H1 (cell line): Measurements from ENCODE around the gene MYH16. TPM values are rescaled to one million over a fixed set of nuclear protein-coding genes. Genes with fewer than 3 reads are reported as not detected.

Experiments
- CTCF ChIA-PET: fragments of 300-600 bp; sonication (Branson Sonifier 250); formaldehyde crosslinking; loops from one replicate; lab custom pipeline; 2021; ENCODE audit not compliant: partially characterized antibody; lab: Charles Lee
- POLR2A ChIA-PET: fragments of 300-600 bp; sonication (Branson Sonifier 250); formaldehyde crosslinking; loops from one replicate; lab custom pipeline; 2021; ENCODE audit warnings: inconsistent platforms; ENCODE audit not compliant: partially characterized antibody; lab: Charles Lee
- DNase-seq, 2 experiments: peaks; one replicate each; pipeline versions ENCODE4 v3.0.0 to v3.0.0-alpha.2; 2010 to 2022; ENCODE audit warnings: low spot score in 2 of 2, low read depth in 1 of 2, mixed read lengths in 1 of 2
- FAIRE-seq: peaks from 2 replicates; lab custom pipeline; 2011; peaks lifted over from hg19 to GRCh38; lab: Jason Lieb, UNC
- H2AFZ ChIP-seq: 2 replicates; pipeline ENCODE4 v1.8.1; 2012; ENCODE audit warnings: low read length, inconsistent platforms
- H2AK5ac ChIP-seq: 2 replicates; pipeline ENCODE4 v1.6.1; 2013; ENCODE audit warnings: low read depth, low read length
- H2BK120ac ChIP-seq: replicated peaks from 2 replicates; pipeline ENCODE3; 2013; ENCODE audit warnings: low read depth, low read length, inconsistent platforms
- H2BK12ac ChIP-seq: 2 replicates; pipeline ENCODE4 v1.6.1; 2013; ENCODE audit warnings: low read depth, low read length
- H2BK15ac ChIP-seq: 2 replicates; pipeline ENCODE4 v1.6.1; 2013; ENCODE audit warnings: low read length
- H2BK20ac ChIP-seq: 2 replicates; pipeline ENCODE4 v1.6.1; 2013; ENCODE audit warnings: low read length
- H2BK5ac ChIP-seq: 2 replicates; pipeline ENCODE4 v1.6.1; 2013; ENCODE audit warnings: low read depth, low read length
- H3K14ac ChIP-seq: 2 replicates; pipeline ENCODE4 v1.6.1; 2013; ENCODE audit warnings: inconsistent platforms; ENCODE audit not compliant: insufficient read length
- H3K18ac ChIP-seq: 2 replicates; pipeline ENCODE4 v1.6.1; 2013; ENCODE audit warnings: low read length; ENCODE audit errors: extremely low read depth
- H3K23ac ChIP-seq: 2 replicates; pipeline ENCODE4 v1.6.1; 2013; ENCODE audit warnings: inconsistent platforms; ENCODE audit not compliant: insufficient read length
- H3K23me2 ChIP-seq: 2 replicates; pipeline ENCODE4 v1.6.1; 2013; ENCODE audit warnings: low read depth, low read length
- H3K27ac ChIP-seq: 2 replicates; pipeline ENCODE4 v1.6.1; 2011; ENCODE audit warnings: low read depth, low read length, inconsistent platforms
- H3K27me3 ChIP-seq, 4 experiments: replicated peaks in 1 of 4; 1 replicate in 1 of 4; 2 replicates in 3 of 4; pipeline versions ENCODE4 v1.6.1 to v1.8.1; 2011 to 2013; ENCODE audit warnings: low read length in 3 of 4, mild to moderate bottlenecking in 3 of 4, inconsistent platforms in 2 of 4, mixed read lengths in 2 of 4, moderate library complexity in 1 of 4; ENCODE audit not compliant: control insufficient read depth in 3 of 4, insufficient read depth in 3 of 4; ENCODE audit errors: extremely low read depth in 1 of 4
- H3K36me3 ChIP-seq, 4 experiments: 2 replicates each; pipeline versions ENCODE4 v1.6.1 to v1.8.1; 2011 to 2013; ENCODE audit warnings: mild to moderate bottlenecking in 4 of 4, low read length in 3 of 4, moderate library complexity in 2 of 4, control low read depth in 1 of 4, inconsistent platforms in 1 of 4; ENCODE audit not compliant: insufficient read depth in 4 of 4, control insufficient read depth in 2 of 4
- H3K4ac ChIP-seq: replicated peaks from 2 replicates; pipeline ENCODE3; 2013; ENCODE audit warnings: low read length, low read depth, mixed read lengths, inconsistent platforms; ENCODE audit not compliant: insufficient read length
- H3K4me1 ChIP-seq, 4 experiments: replicated peaks in 1 of 4; 1 replicate in 1 of 4; 2 replicates in 3 of 4; pipeline versions ENCODE4 v1.6.1 to v1.8.1; 2011 to 2013; ENCODE audit warnings: low read length in 3 of 4, inconsistent platforms in 2 of 4, mixed read lengths in 1 of 4; ENCODE audit not compliant: insufficient read depth in 4 of 4, control insufficient read depth in 3 of 4
- H3K4me2 ChIP-seq, 2 experiments: 2 replicates each; pipeline versions ENCODE4 v1.6.1 to v1.8.1; 2011 to 2013; ENCODE audit warnings: low read depth in 2 of 2, low read length in 2 of 2, control low read depth in 1 of 2, inconsistent platforms in 1 of 2, mild to moderate bottlenecking in 1 of 2; ENCODE audit not compliant: insufficient read depth in 1 of 2
- H3K4me3 ChIP-seq, 4 experiments: fragments of 200-600, 300-600 bp in 1 of 4; sonication (generic), shearing (Covaris generic), sonication (Bioruptor Twin) in 1 of 4; 2 replicates each; pipeline versions ENCODE4 v1.5.1 to v1.8.1; 2011 to 2016; ENCODE audit warnings: low read length in 4 of 4, low read depth in 3 of 4, control low read depth in 2 of 4, inconsistent platforms in 2 of 4, mild to moderate bottlenecking in 2 of 4, mixed read lengths in 1 of 4, moderate library complexity in 1 of 4; ENCODE audit not compliant: insufficient read depth in 2 of 4; ENCODE audit errors: extremely low read depth in 1 of 4
- H3K56ac ChIP-seq: replicated peaks from 2 replicates; pipeline ENCODE3; 2013; ENCODE audit warnings: low read depth, mild to moderate bottlenecking, mixed read lengths, low read length, inconsistent platforms; ENCODE audit not compliant: insufficient read length
- H3K79me1 ChIP-seq: 2 replicates; pipeline ENCODE4 v1.6.1; 2013; ENCODE audit warnings: low read depth, low read length, control low read depth
- H3K79me2 ChIP-seq, 2 experiments: 2 replicates each; pipeline versions ENCODE4 v1.6.1 to v1.8.1; 2012 to 2013; ENCODE audit warnings: low read length in 2 of 2, mild to moderate bottlenecking in 2 of 2, inconsistent platforms in 1 of 2; ENCODE audit not compliant: insufficient read depth in 2 of 2, control insufficient read depth in 1 of 2
- H3K9ac ChIP-seq, 4 experiments: replicated peaks in 1 of 4; 1 replicate in 1 of 4; 2 replicates in 3 of 4; pipeline versions ENCODE4 v1.6.1 to v1.8.1; 2011 to 2013; ENCODE audit warnings: low read depth in 3 of 4, low read length in 3 of 4, control low read depth in 2 of 4, mild to moderate bottlenecking in 2 of 4, moderate library complexity in 2 of 4, inconsistent platforms in 1 of 4; ENCODE audit errors: extremely low read depth in 1 of 4
- H3K9me3 ChIP-seq, 2 experiments: 2 replicates each; pipeline versions ENCODE4 v1.6.1 to v1.8.1; 2012 to 2013; ENCODE audit warnings: mild to moderate bottlenecking in 2 of 2, moderate library complexity in 2 of 2, control low read depth in 1 of 2, inconsistent platforms in 1 of 2, low read depth in 1 of 2, low read length in 1 of 2, mixed read lengths in 1 of 2; ENCODE audit not compliant: insufficient read depth in 2 of 2
- H4K20me1 ChIP-seq, 2 experiments: replicated peaks in 1 of 2; 2 replicates each; pipeline versions ENCODE3 to v1.8.1; 2011 to 2013; ENCODE audit warnings: inconsistent platforms in 2 of 2, low read length in 2 of 2, mild to moderate bottlenecking in 1 of 2; ENCODE audit not compliant: insufficient read depth in 2 of 2, control insufficient read depth in 1 of 2
- H4K5ac ChIP-seq: 2 replicates; pipeline ENCODE4 v1.6.1; 2013; ENCODE audit warnings: low read length, low read depth, mixed read lengths, inconsistent platforms; ENCODE audit not compliant: insufficient read length
- H4K8ac ChIP-seq: 2 replicates; pipeline ENCODE4 v1.8.0; 2013; ENCODE audit warnings: mild to moderate bottlenecking, moderate library complexity, low read length, inconsistent platforms; ENCODE audit not compliant: insufficient read depth; ENCODE audit errors: extremely low read depth
- H4K91ac ChIP-seq: replicated peaks from 2 replicates; pipeline ENCODE3; 2013; ENCODE audit warnings: low read length, mixed read lengths, inconsistent platforms; ENCODE audit not compliant: insufficient read length
- TAF1 ChIP-seq: IDR thresholded peaks from 2 replicates; pipeline ENCODE4 v1.6.1; 2011; ENCODE audit warnings: mild to moderate bottlenecking, low read depth, low read length
- WGBS, 2 experiments: shearing (Covaris generic) in 1 of 2; methylation state at CpG; one replicate each; pipeline versions ENCODE4 v1.1.6 to v1.1.7; 2013 to 2015; ENCODE audit warnings: low lambda C conversion rate in 2 of 2, mixed read lengths in 2 of 2, inconsistent platforms in 1 of 2, low coverage in 1 of 2, missing lambda C conversion rate in 1 of 2; ENCODE audit not compliant: insufficient replicate concordance in 2 of 2, insufficient coverage in 1 of 2, insufficient read length in 1 of 2; ENCODE audit errors: extremely low coverage in 1 of 2, missing lambda C conversion rate in 1 of 2; 5-methylcytosine and 5-hydroxymethylcytosine counted together
- polyA plus RNA-seq, 7 experiments: library from polyadenylated mRNA; depleted of rRNA in 3 of 7; stranded (reverse) in 5 of 7; unstranded in 2 of 7; fragments of >200 nt in 5 of 7; fragments of 200-250 nt in 2 of 7; gene quantifications; 1 replicate in 5 of 7; 2 replicates in 1 of 7; 4 replicates in 1 of 7; pipeline versions ENCODE4 v1.2.1 to v1.2.3, GENCODE V29; 2011 to 2013; ENCODE audit warnings: missing spikeins in 2 of 7, mixed read lengths in 2 of 7
- total RNA-seq: library from RNA; stranded (reverse); fragmentation: NEBNext Ultra II Directional; extraction: Animal tissue kit (Norgen Biotek cat#: 25700); gene quantifications from 2 replicates; pipeline ENCODE4 v1.2.1, GENCODE V29; 2021
- TF ChIP-seq, protein P1 (sequence below), 3 experiments: IDR thresholded peaks; 1 replicate in 2 of 3; 2 replicates in 1 of 3; pipeline versions ENCODE4 v1.5.1 to v1.6.1; 2011; ENCODE audit warnings: low read length in 3 of 3, mild to moderate bottlenecking in 3 of 3, inconsistent platforms in 2 of 3, low read depth in 1 of 3, moderate library complexity in 1 of 3; ENCODE audit not compliant: insufficient read depth in 1 of 3; ENCODE audit errors: control extremely low read depth in 1 of 3

The MYH16 gene
- total and polyA plus RNA-seq, 2 of the 8 experiments (the other 6 are each of a cell fraction or from before 2014, with no cell fraction given): not detected

DNA sequence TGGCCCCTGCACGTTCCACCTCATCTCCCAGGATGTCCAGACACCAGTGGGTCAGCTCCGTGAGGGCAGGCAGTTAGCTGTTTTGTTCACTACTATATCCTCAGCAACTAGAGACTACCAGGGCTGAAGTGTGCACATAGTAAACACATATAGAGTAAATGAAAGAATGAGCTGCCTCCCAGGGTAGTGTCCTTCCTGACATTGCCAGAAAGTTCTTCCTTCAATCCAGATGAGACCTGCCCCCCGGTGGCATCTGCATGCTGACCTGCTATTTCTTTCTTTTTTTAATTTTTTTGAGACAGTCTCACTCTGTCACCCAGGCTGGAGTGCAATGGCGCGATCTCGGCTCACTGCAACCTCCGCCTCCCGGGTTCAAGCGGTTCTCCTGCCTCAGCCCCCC is 39.1 kb downstream of the MYH16 start:
- Histone ChIP-seq H3K14ac (no peak overlapping the region), H3K18ac (no peak overlapping the region), H3K9me3 (0 out of 4 replicates have a peak, but pooled peaks cover 0 to 3% of the 10 kb centered on the region in 2 experiments), H4K5ac (no peak overlapping the region), H4K91ac (no peak overlapping the region), H2BK120ac (no peak overlapping the region), H4K8ac (no peak overlapping the region), H3K9ac (no peak overlapping the region), H3K36me3 (no peaks in the 10 kb centered on the region), H3K27me3 (no peaks in the 10 kb centered on the region), H2BK20ac (no peak overlapping the region), H3K4me1 (no peaks in the 10 kb centered on the region), H2AK5ac (no peak overlapping the region), H2BK5ac (no peak overlapping the region), H3K23me2 (no peaks in the 10 kb centered on the region), H2BK12ac (no peak overlapping the region), H3K4ac (no peak overlapping the region), H3K79me1 (no peaks in the 10 kb centered on the region), H3K4me2 (no peak overlapping the region), H3K23ac (no peak overlapping the region), H3K4me3 (no peak overlapping the region), H3K27ac (no peak overlapping the region), H3K56ac (no peak overlapping the region), H3K79me2 (no peaks in the 10 kb centered on the region), H2AFZ (no peak overlapping the region), H2BK15ac (no peak overlapping the region), H4K20me1 (no peaks in the 10 kb centered on the region)
- POLR2A ChIA-PET: no interaction called here
- WGBS, 2 experiments: 90% methylated on average over 9 of the region's 9 CpGs; no CpG with 5 or more reads in 1 of the 2 experiments
- CTCF ChIA-PET: interaction anchor here (0.7 to 8.4 kb wide), 16 partner anchors 12 to 337 kb away, joined by 3 to 87 read pairs (median 4); partner anchors contain the start of gene ARPC1A
- DNase-seq (no peak), FAIRE-seq (no peak)
- TF ChIP-seq TAF1: no peak
- TF ChIP-seq, protein P1, sequence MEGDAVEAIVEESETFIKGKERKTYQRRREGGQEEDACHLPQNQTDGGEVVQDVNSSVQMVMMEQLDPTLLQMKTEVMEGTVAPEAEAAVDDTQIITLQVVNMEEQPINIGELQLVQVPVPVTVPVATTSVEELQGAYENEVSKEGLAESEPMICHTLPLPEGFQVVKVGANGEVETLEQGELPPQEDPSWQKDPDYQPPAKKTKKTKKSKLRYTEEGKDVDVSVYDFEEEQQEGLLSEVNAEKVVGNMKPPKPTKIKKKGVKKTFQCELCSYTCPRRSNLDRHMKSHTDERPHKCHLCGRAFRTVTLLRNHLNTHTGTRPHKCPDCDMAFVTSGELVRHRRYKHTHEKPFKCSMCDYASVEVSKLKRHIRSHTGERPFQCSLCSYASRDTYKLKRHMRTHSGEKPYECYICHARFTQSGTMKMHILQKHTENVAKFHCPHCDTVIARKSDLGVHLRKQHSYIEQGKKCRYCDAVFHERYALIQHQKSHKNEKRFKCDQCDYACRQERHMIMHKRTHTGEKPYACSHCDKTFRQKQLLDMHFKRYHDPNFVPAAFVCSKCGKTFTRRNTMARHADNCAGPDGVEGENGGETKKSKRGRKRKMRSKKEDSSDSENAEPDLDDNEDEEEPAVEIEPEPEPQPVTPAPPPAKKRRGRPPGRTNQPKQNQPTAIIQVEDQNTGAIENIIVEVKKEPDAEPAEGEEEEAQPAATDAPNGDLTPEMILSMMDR (IDR thresholded peaks at IDR 0.05; ENCODE audit: control extremely low read depth in 1 of 3, insufficient read depth in 1 of 3, low read depth in 1 of 3, low read length in 3 of 3): no peak
